HG02840 (cell line): ENCODE results near the gene ATP1B2.

ENCODE experiments used
- ATAC-seq: cut with Tn5 transposase; IDR thresholded peaks from one replicate; pipeline ENCODE4 v1.9.1; 2021; ENCODE audit warnings: mild to moderate bottlenecking, moderate library complexity, moderate number of reproducible peaks; ENCODE audit not compliant: unreplicated experiment, low FRiP score

Gene ATP1B2

GRCh38 chr17:7706631-7707354 is 56.1 kb downstream of the ATP1B2 start:
- ATAC-seq, result no peak
